Kidney capillary endothelial cell (primary cell): Measurements from ENCODE around the gene TMEM247.
"Not testable (repeated sequence)": the region's sequence is repeated elsewhere in the genome, so short reads cannot be mapped to it uniquely, and the experiment has no call there.

Experiments used
- DNase-seq: peaks from one replicate; pipeline ENCODE4 v3.0.0-alpha.2; 2018; ENCODE audit warnings: low spot score

TMEM247 gene

DNA sequence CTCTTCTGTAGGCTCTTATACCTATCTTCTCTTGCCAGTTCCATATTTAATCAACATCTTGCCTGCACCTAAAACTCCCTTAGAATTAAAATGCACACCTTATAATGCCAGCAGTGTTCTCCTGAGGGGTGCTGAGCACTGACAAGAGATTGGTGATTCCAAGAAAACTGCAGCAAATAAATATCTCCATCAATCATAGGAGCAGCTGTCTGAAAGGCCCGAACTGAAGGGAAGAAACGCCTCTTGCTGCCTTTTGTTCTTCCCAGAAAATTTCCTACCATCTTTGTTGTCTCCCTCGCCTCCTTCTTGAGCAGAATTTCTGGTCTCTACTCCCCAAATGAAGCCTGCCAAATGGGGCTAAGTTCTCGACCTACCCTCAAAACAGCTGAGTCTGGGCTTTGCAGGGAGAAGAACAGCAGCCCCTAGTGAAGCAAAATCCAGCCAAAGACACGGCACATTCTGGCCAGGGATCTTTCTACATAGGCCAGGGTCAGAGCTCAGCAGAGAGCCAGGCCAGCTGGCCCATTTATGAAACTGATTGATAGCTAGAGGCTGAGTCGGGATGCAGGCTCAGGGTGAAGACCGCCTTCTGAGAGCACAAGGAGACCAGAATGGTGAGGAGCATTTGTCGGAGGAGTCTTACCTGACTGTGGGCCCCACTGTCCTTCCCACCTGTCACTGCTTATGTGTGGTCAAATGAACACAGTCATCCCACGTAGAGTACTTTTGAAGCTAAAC lies 20.4 kb upstream of the TMEM247 start:
- no peak for DNase-seq

GRCh38 chr2:46459694-46460093 lies 19.7 kb upstream of the TMEM247 start:
- no peak for DNase-seq

DNA sequence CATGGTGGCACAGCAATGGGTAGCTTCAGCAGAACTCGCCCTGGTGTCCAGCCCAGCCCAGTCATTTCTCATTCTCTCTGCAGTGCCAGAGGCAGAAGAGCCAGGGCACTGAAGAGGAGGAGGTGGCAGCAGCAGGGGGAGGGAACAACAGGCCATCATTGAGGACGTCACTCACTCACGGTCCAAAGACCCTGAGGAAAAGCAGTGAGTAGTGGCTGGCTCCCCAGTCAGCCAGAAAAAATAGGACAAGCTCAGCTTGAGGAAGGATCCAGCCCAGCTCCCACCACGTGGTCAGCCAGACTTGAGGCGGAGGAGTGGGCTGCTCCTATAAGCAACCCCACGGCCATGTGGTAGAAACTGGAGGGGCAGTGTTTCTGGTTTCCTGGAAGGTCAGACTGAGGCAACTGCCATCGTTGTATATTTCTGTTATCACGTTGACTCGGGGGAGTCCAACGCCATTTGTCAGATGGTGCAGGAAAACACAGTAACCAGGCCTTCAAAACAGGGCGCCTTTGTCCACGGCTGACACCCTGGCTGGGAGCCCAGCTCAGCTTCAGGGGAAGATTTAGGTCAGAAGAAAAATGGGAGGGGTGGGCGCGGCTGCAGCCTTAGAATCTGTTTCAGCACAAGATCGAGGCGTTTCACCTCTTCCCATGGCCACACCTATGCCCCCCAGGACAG lies 19.0 kb upstream of the TMEM247 start:
- no peak for DNase-seq

- DNase-seq = peak; percentile 62
Measured at GRCh38 chr2:46461011-46461674, 18.2 kb upstream of the TMEM247 start.

- DNase-seq = no peak
Measured at GRCh38 chr2:46461709-46462171, 17.6 kb upstream of the TMEM247 start.

DNA sequence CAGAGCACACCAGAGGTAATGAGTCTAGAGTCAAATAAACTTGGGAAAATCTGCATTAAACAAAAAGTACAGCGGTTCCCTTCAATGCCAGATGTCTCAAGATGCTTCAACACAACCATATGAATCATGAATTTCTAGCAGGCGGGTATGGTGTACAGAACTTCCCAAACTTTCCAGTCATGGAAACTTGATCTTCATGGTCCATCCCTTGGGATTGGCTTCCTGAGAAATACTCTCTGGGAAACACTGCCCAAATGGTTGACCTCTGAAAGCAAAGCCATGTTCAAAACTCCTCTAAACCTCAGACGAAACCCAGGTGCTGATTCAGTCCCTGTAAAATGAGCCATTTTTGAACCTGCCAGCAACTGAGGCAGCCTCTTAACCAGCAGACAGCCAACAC lies 16.4 kb upstream of the TMEM247 start:
- no peak for DNase-seq

DNA sequence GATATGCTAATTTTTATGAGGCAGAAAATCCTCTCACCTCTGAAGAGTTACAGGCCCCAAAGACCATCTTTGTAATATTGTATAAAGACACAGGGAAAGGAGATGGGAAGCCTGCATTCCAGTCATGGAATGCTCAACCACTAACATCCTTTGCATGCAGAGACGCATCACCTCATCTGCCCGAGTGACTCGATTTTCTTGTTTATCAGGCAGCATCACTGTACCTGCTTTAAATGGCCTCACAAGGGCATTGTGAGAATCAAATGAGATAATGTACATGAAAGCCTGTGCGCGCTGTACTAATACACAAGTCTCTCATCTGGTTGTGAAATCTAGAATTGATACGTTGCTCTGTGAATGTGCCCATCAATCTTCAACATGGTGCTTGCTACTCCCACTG lies 10.2 kb upstream of the TMEM247 start:
- no peak for DNase-seq

DNA sequence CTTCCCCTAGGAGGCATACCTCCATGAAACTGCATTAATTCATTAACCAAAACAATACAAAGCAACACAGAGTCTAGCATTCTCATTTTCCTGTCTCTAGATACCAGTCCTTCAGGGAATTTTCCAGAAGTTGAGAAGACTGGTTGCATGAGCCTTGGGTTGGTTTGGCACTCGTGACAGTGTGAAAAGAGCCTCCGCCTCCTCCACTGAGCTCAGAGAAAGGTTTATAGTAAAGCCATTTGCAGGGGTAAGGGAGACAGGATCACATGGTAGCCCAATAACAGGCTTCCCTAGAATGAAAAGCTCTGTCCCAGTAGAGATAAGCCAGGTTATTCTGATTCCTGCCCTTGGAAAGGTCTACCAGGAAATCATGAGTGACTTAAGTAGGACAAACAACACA lies 9.7 kb upstream of the TMEM247 start:
- DNase-seq = no peak

DNA sequence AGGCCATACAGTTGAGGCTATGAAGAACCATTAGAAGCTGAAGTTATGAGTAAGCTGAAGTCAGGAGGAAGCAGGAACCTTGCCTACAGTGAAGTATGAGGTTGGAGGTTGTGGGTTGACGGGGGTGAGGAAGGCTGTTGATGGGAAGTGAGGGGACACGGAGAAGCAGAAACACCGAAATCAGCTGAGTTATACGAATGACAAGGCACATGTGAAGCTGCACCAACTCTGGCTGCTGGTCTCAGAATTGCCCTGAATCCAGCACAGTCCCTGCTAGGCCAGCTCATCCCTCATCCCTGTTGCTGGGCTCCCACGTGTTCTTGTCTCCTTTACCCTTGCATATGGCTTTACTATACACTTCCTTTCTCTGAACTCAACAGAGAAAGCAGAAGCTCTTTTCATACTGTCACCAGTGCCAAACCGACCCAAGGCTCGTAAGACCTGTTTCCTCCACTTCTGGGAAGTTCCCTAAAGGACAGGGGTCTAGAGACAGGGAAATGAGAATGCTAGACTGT lies 9.2 kb upstream of the TMEM247 start:
- DNase-seq = no peak

DNA sequence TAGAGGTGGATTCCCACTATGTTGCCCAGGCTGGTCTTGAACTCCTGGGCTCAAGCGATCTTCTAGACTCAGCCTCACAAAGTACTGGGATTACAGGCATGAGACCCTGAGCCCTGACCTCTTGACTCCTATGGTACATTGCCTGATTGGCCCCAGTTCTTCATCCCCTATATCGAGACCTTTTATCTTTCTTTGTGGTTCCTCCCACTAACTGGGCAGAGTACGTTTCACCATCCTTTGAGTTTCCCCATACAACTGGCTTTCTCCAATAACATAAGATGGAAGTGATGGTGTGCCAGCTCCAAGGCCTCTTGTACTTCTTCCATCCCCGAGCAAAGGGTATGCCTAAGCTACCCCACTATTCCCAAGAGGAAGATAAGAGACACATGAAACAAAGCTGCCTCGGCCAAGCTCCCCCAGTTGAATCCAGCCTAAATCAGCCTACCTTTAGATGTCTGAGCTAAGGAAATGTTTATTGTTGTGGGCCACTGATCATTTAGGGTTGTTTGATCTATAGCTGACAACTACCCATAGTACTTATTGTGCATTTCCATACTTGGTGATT lies 8.3 kb upstream of the TMEM247 start:
- no peak for DNase-seq

GRCh38 chr2:46471697-46472096 lies 7.7 kb upstream of the TMEM247 start:
- no peak for DNase-seq

GRCh38 chr2:46472165-46472564 lies 7.2 kb upstream of the TMEM247 start:
- not testable (repeated sequence) for DNase-seq

GRCh38 chr2:46477462-46477861 lies 1.9 kb upstream of the TMEM247 start:
- DNase-seq = not testable (repeated sequence)

- DNase-seq = no peak
Measured at GRCh38 chr2:46477925-46478324, 1.4 kb upstream of the TMEM247 start.

DNA sequence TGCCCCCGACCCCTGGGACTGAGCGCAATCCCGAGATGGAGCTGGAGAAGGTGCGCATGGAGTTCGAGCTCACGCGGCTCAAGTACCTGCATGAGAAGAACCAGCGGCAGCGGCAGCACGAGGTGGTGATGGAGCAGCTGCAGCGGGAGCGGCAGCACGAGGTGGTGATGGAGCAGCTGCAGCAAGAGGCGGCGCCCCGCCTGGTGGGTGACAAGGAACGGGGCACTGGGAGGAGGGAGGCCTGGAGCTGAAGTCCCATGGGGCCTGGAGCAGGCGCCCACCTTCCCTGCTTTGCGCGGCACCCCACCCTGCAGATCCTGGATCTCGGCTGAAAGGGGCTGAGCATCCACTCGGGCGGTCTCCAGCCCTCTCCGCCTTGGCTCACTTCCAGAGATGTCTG lies 1.2 kb downstream of the TMEM247 start:
- no peak for DNase-seq

- peak; percentile 81 for DNase-seq
Measured at GRCh38 chr2:46481198-46482193, 2.1 kb downstream of the TMEM247 start.

DNA sequence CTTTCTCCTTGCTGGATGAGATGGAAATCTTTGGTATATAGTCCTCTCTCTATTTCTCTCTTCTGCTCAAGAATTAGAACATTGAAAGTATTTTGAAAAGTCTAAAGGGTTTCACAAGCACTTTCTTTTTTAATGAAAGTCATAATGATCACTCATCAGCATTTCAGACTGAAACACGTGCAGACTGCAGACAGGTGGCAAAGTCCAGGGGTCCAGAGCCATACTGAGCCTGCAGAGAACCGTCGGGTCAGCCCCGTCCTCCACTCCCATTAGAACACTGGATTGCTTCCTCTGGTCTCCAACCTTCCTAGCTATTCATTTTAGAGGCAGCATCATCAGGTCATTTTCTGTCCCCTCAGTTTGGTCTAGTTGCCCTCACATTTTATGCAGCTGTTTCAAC lies 3.1 kb downstream of the TMEM247 start:
- no peak for DNase-seq

GRCh38 chr2:46485002-46485401 lies 5.6 kb downstream of the TMEM247 start:
- no peak for DNase-seq

DNA sequence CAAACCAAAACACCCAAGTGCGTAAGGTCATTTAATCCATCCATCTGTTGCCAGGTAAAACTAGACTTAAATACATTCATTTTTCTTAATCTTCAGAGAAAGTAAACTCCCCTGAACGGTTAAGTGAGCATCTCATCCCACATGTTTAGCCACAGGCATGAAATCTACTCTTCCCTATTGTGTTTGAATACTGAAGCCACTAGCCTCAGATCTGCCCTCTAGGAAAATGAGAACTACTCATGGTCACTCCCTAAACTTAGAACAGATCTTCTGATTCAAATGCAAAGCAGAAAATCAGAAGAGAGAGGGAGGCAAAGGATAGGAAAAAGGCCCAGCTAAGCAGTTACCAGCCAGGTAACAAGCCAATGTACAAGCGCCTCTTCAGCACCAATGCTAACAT lies 7.1 kb downstream of the TMEM247 start:
- DNase-seq = no peak

DNA sequence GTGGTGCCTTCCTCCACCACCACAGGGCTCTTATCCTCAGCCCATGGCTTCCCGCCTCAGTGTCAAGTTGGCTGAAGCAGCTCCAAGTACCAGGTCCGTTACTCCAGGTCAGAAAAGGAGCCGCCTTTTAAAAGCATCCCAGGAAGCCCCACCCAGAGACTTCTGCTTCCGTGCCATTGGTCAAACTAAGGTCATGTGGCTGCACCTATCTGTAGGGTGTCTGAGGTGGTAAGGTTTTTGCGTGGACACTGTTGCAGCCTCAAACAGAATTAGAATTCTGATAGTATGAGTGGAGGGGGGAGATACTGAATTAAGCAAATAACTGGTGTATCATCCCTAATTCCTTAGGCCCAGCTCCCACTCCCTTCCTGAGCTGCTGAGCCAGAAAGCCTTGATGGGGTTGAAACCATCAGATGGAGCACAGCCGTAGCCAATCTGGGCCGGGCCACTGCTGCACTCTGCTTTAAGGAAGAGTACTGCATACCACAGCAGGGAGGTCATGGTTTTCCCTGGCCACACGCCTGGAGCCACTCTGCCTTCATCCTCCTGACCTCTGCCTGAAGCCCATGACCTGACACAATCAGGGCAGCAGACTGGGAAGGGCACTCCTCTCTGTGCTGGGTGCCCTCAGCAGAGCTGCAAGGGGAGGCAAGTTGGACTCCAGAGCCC lies 8.4 kb downstream of the TMEM247 start:
- no peak for DNase-seq

GRCh38 chr2:46488389-46488788 lies 9.0 kb downstream of the TMEM247 start:
- no peak for DNase-seq
